GM21529 (cell line): ENCODE results near the gene TRIM33.
"Not testable (repeated sequence)": the region's sequence is repeated elsewhere in the genome, so short reads cannot be mapped to it uniquely, and the experiment has no call there.

Source experiments
- ATAC-seq: cut with Tn5 transposase; IDR thresholded peaks from one replicate; pipeline ENCODE4 v1.9.1; 2021; ENCODE audit not compliant: unreplicated experiment

TRIM33 gene

DNA sequence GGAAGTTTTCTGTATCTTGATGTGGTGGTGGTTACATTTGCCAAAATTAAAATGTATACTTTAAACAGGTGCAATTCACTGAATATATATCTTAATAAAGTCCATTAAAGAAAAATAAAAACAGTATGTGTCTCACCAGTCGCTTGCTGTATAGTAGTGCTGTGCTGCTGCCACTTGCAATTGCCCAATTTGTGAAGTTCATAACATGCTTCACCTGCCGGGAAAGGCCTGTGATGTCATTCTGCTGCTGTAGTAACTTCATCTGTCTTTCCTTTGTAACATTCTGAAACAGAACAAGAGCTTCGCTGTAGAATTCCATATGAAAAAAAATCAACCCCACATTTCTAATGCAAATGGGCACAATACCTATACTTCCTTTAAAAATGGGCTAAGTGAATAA, 83.4 kb downstream of the TRIM33 start:
- ATAC-seq, result no peak

DNA sequence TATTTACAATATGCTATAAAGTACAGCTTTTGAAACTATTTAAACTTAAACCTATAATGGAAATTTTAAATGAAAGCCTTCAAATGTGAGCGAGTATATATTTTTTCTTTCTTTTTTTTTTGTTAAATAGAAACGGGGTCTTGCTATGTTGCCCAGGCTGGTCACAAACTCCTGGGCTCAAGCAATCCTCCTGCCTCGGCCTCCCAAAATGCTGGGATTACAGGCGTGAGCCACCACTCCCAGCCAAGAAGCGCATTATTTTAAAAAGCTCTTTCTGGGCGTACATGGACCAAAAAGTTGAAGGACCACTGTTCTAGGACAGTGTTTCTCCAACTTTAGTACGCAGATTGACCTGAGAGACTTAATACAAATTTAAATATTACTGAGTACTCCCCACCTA, 87.5 kb downstream of the TRIM33 start:
- ATAC-seq, result no peak

DNA sequence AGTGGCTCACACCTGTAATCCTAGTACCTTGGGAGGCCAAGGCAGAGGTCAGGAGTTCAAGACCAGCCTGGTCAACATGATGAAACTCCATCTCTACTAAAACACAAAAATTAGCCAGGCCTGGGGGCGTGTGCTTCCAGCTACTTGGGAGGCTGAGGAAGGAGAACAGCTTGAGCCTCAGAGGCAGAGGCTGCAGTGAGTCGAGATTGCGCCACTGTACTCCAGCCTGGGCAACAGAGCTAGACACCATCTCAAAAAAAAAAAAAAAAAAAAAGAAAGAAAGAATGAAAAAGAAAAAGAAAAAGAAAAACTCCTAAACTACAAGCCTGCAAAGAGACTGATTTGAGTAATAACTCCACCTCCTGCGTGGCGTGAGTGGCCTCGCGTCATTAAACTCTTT, 92.1 kb downstream of the TRIM33 start:
- not testable (repeated sequence) for ATAC-seq

GRCh38 chr1:114397601-114398000, 113.4 kb downstream of the TRIM33 start:
- ATAC-seq, result no peak

DNA sequence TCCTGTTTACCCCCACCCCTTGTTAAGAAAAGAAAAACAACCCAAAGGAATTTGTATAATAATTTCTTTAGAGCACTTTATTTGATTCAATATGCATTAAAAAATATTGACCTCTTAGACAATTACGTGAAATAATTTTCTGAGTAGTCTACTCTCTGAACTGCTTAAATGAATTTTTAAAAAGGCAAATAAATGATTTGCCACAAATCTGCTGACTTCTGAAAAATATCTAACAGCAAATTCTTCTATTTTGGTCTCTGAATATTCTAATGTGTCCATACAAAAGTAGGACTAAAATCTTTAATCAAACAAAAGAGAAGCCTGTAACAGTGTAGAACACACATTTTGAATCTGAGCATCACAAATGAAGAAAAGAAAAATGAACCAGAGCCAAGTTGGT, 115.1 kb downstream of the TRIM33 start:
- no peak for ATAC-seq

- no peak for ATAC-seq
These were observed 120.0 kb downstream of the TRIM33 start for GRCh38 chr1:114390960-114391359.

GRCh38 chr1:114390361-114390760, 120.6 kb downstream of the TRIM33 start:
- ATAC-seq, result no peak

GRCh38 chr1:114388432-114389003, 122.5 kb downstream of the TRIM33 start:
- no peak for ATAC-seq

DNA sequence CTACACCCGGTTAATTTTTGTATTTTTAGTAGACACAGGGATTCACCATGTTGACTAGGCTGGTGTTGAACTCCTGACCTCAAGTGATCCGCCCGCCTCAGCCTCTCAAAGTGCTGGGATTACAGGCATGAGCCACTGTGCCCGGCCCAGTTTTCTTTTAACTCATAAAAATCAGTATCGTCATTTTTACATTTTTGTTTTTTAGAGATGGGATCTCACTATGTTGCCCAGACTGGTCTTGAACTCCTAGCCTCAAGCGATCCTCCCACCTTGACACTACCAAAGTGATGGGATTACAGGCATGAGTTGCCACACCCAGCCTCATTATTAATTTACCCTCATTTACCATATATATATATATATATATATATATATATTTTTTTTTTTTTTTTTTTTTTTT, 123.4 kb downstream of the TRIM33 start:
- not testable (repeated sequence) for ATAC-seq

- ATAC-seq, result no peak
These were observed 124.0 kb downstream of the TRIM33 start for GRCh38 chr1:114387010-114387360.

- no peak for ATAC-seq
These were observed 124.6 kb downstream of the TRIM33 start for GRCh38 chr1:114386129-114387009.

GRCh38 chr1:114384922-114385321, 126.1 kb downstream of the TRIM33 start:
- ATAC-seq, result no peak

GRCh38 chr1:114379987-114380386, 131.0 kb downstream of the TRIM33 start:
- ATAC-seq, result no peak

GRCh38 chr1:114379358-114379757, 131.6 kb downstream of the TRIM33 start:
- no peak for ATAC-seq

GRCh38 chr1:114377356-114377755, 133.6 kb downstream of the TRIM33 start:
- ATAC-seq, result no peak

- no peak for ATAC-seq
These were observed 141.1 kb downstream of the TRIM33 start for GRCh38 chr1:114369930-114370329.

DNA sequence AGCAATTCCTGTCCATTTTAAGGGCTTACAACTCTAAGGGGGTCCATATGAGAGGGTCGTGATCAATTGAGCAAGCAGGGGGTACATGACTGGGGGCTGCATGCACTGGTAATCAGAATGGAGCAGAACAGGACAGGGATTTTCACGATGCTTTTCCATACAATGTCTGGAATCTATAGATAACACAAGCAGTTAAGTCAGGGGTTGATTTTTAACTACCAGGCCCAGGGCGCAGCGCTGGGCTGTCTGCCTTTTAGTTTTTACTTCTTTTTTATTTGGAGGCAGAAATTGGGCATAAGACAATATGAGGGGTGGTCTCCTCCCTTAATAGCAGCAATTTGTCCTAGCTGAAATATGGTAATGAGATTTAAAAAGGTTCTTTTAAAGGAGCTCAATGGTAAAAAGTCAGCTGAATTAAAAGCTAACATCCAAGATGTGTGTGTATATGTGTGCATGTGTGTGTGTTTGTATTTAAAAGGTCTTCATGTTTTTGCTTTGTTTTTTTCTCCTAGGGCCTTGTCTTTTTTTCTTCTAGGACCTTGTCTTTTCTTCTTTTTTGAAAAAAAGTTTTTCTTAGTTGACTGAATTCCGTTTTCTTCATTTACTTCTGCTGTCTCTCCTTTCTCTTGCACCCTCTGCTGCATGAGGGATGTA, 141.6 kb downstream of the TRIM33 start:
- ATAC-seq, result not testable (repeated sequence)

DNA sequence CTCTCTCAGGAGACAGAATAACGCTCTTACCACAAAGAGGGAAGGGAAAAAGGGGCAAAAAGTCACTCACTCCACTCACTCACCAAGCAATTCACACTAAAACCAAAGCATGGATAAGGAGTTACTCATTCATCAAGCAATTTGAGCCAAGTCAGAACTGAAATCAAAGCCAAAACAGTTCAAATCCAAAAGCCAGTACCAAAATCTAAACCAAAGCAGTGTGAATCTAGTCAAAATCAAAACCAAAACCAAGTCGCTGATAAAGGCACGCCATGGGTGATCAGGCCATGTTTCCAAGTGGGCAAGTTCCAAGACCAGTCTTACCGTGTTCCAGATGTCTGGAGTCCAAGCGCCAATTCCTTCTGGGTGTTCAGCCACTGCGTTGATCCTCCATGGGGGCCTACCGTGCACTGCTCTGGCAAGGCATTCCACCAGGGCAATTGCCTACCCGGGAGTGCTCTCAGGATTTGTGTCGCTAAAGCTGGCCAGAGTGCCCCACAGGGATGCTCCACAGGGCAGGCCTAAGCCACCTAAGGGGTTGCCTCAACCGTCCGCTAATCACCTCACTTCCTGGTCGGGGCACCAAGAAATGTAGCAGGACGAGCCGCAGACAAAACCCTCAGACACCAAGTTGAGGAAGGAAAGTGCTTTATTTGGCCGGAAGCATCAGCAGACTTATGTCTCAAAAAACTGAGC, 142.3 kb downstream of the TRIM33 start:
- no peak for ATAC-seq

- no peak for ATAC-seq
These were observed 143.2 kb downstream of the TRIM33 start for GRCh38 chr1:114367810-114368209.

DNA sequence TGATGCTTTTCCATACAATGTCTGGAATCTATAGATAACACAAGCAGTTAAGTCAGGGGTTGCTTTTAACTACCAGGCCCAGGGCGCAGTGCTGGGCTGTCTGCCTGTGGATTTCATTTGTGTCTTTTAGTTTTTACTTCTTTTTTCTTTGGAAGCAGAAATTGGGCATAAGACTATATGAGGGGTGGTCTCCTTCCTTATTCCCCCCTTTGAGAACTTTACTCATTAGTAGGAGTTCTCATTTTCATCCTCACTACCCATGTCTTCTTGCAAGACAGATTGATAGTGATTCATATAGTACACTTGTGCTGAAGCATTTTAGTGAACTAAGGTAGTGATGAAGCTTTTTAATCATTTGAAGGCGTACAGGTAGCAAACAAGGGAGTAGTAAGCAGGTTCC, 147.8 kb downstream of the TRIM33 start:
- not testable (repeated sequence) for ATAC-seq

GRCh38 chr1:114359791-114360190, 151.2 kb downstream of the TRIM33 start:
- ATAC-seq, result no peak

GRCh38 chr1:114355240-114355639, 155.8 kb downstream of the TRIM33 start:
- ATAC-seq, result no peak
